Measurements from ENCODE around the gene PTPRT.

DNA sequence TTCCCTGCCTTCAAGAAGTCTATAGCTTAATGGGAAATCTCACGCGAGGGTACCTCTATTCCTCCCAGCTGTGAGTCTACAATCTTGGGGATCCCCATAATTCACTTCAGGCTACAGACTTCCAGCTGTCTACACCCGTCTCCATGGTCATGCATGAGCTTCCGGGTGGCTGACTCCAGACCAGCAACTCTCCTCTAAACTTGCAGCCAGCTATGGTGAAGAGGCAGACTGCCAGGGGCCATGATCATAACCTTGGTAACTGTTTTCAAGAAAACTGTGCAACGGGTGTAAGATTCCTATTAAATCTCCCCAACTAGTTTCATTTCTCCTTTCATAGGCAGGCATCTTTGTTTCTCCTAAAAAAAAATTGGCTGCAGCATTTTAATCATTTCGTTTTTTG is 1037.1 kb downstream of the PTPRT start:
- no peak for TF ChIP-seq POLR2AphosphoS5 (IDR thresholded peaks at IDR 0.05; ENCODE audit: low read depth, low read length)
- no peak for TF ChIP-seq CTCF (IDR thresholded peaks at IDR 0.05)
- TF ChIP-seq, protein P1, sequence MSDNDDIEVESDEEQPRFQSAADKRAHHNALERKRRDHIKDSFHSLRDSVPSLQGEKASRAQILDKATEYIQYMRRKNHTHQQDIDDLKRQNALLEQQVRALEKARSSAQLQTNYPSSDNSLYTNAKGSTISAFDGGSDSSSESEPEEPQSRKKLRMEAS (IDR thresholded peaks at IDR 0.05; ENCODE audit: low read depth), result no peak

Data from SK-N-SH (cell line).